AML-193 (cell line): ENCODE results near the gene MYBPC2.
"Not testable (repeated sequence)": the region's sequence is repeated elsewhere in the genome, so short reads cannot be mapped to it uniquely, and the experiment has no call there.

Experiments
- DNase-seq, 2 experiments: peaks; one replicate each; lab custom pipeline; 2025; lab: John Stamatoyannopoulos, UW

The MYBPC2 gene

DNA sequence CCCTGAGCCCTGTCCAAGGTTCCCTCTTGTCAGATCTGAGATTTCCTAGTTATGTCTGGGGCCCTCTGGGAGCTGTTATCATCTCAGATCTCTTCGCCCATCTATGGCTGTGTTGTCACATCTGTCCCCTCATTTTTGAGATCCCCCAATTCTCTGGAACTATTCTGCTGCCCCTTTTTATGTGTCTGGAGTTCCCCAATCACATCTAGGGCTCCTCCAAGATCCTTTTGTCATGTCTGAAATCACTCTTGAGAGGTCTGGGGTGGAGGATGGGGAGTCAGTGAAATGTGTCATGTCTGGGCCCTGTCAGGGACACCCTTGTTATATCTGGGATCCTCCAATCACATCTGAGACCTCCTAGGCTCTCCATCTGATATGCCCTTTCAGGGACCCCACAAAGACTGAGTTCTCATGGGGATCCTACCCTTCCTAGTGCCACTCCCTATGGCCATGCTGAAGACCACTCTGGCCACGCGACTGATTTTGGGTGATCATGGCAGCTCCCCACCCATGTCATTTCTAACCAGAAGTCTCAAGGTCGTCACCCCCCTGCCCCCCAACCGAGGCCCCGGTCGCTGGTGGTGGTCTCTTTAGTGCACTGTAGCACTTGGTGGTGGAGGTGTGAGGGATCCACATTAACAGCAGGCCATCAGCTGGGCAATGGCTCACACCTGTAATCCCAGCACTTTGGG lies 3.8 kb upstream of the MYBPC2 start:
- DNase-seq, result no peak

DNA sequence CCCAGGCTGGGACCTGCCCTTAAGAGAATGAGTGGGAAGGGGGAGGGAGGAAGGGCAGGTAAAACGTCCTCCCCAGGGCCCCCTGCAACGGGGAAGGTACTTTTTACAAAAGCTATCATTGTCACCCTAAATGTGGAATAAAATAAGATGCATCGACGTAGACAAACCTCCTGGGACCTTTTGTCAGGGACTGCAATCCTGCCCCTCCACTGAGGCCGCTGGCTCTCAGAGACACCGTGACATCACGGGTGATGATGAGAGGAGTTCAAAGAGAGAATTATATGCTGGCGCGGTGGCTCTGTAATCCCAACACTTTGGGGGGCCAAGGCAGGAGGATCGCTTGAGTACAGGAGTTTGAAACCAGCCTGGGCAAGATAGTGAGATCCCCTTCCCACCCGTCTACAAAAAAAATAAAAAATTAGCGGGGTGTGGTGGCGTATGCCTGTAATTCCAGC lies 1.8 kb upstream of the MYBPC2 start:
- no peak for DNase-seq

DNA sequence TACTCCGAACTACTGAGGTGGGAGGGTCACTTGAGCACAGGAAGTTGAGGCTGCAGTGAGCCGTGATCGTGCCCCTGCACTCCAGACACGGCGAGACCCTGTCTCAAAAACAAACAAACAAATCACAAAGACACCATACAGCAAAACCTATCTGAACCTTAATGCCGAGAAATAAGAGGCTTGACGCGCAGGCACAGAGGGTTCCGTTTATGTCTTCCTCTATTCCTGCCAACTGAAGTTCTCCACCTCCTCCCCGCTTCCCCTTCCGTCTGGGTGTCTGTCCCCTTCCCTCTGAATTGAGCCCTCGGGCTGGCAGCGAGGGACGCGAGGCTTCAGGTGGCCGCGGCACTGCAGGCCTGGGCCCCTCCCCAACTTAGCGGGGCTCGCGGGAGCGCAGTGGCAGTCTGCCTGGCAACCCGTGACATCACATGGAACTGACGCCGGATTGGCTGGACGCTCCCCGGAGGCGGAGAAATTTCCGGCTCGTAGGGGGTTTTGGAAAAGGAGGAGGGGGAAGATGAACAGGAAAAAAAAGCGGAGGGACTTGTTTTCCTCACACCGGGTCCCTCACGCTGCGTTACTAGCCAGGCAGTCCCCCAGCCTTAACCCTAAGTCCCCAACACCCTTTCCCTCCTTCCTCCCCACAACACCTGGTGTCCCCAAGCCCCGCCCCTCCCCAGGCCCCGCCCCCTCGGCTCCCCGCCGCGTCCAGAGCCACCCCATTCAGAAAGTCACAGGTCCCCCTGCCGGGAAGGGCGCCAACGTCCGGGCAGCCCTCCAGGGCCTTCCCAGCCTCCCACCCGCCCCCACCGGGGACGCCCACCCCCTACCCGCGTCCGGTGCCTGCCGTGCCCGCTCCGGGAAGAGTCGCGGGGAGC lies 1.1 kb upstream of the MYBPC2 start:
- DNase-seq, result peak; percentile 57 to 59

DNA sequence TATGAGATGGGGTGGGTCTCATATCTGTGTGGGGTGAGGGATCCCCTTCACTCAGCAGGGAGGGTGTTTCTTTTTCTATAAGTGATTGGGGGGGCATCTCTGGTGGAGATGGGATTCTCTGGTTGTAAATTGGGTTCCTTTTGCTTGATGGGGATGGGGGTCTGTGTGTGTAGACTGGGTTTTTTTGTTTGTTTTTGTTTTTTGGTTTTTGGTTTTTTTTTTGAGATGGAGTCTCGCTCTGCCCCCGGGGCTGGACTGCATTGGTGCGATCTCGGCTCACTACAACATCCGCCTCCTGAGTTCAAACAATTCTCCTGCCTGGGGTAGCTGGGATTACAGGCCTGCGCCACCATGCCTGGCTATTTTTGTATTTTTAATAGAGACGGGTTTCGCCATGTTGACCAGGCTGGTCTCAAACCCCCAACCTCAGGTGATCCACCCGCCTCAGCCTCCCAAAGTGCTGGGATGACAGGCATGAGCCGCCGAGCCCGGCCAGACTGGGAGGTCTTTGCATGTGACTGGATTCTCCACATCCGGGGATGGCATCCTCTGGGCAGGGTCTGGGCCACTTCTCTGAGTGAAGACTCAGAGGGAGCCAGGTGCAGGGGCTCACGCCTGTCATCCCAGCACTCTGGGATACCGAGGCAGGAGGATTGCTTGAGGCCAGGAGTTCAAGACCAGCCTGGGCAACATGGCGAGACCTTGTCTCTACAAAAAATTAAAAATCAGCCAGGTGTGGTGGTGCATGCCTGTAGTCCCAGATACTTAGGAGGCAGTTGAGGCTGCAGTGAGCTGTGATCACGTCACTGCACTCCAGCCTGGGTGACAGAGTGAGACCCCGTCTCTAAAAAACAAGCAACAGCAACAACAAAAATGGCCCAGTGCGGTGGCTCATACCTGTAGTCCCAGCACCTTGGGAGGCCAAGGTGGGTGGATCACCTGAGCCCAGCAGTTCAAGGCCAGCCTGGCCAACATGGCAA lies 799 bp downstream of the MYBPC2 start:
- no peak for DNase-seq

DNA sequence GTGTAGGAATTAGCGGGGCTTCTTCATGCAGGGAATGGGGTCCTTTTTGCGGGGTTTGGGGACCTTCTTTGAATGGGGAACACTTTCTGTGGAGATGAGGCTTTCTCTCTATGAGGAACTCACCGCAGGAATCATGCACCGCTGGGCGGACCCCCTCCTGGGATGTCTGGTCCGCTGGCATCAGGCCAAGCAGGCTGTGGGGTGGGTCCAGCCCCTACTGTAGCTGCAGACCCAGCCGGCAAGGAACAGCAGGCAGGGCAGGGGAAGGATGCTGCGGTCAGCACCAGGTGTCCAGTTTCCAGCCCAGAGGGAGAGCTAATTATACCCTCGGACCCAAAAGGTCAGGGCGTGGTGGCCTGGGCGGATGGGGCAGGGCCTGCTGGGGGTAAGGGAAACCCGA lies 1.8 kb downstream of the MYBPC2 start:
- DNase-seq, result no peak

DNA sequence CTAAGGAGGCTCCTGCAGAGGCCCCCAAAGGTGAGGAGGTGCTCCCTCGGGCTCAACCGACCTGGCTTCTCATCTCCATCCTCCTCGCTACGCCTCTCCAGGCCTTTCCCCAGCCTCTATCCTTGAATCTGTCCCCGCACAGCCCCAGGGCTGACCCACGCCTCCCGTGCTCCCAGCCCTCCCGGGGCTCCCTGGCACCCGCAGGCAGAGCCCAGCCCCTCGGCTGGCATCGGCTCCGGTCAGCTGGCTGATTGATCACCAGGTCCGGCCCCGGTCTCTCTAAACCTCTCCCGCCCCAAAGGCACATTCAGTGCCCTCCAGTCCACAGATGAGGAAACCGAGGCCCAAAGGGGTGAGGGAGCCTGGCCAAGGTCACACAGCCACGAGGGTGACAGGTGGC lies 2.5 kb downstream of the MYBPC2 start:
- DNase-seq, result no peak

DNA sequence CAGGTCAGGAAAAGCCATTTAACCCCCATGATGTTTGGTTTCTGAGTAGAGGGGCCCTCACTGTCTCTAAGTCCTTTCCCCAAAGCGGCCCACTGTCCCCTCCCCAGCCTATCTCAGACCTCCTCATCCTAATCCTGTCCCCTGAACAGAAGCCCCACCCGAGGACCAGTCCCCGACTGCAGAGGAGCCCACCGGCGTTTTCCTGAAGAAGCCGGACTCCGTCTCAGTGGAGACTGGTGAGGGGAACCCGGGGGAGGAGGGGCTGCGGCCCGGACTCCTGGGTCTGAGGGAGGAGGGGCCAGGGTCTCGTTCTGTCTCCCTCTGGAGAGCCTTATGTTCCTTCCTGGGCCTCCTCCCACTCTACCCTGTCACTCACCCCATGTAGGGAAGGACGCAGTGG lies 2.9 kb downstream of the MYBPC2 start:
- DNase-seq, result no peak

DNA sequence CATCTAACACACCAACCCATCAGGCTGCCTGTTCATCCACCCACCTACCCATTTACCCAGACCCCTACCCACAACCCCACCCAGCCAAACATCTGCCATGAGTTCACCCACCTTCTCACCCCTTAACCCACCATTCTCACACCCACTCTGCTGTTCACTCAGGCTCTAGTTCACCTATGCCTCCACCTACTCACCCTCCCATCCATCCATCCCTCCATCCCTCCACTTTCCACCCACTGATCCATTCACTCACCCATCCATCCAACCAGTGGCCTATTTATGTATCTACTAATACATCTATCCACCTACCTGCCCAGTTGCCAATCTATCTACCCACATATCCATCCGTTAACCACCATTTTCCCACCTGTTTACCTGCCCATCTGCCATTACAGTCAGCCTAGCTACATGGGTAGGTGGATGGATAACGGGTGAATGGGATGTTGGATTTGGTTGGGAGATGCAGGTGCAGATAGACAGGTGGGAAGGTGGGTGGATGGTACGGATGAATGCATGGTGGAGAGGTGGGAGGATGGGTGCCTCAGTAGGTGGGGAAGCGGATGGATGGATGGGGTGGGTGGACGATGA lies 5.3 kb downstream of the MYBPC2 start:
- no peak for DNase-seq

DNA sequence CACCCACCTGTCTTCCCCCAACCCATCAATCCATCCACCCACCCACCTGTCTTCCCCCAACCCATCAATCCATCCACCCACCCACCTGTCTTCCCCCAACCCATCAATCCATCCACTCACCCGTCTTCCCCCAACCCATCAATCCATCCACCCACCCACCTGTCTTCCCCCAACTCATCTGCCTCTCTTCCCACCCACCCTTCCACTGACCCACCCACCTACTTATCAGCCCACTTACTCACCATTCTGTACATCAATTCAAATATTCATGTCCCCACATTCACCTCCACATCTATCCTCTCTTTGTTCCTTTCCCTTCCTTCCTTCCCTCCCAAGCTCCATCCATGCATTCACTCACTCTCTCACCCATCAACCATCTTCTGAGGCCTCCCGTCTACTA lies 6.4 kb downstream of the MYBPC2 start:
- not testable (repeated sequence) for DNase-seq

DNA sequence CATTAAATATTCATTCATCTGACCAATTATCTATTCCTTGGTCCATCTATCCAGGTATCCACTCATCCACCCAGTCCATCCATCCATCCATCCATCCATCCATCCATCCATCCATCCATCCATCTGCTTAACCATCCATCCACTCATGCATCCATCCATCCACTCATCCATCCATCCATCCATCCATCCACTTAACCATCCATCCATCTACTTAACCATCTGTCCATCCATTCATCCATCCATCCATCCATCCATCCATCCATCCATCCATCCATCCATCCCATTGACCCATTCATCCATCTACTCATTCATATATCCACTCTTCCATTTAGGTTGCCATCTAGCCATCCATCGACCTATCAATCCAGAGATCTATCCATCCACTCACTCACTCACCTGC lies 11.4 kb downstream of the MYBPC2 start:
- DNase-seq, result no peak

DNA sequence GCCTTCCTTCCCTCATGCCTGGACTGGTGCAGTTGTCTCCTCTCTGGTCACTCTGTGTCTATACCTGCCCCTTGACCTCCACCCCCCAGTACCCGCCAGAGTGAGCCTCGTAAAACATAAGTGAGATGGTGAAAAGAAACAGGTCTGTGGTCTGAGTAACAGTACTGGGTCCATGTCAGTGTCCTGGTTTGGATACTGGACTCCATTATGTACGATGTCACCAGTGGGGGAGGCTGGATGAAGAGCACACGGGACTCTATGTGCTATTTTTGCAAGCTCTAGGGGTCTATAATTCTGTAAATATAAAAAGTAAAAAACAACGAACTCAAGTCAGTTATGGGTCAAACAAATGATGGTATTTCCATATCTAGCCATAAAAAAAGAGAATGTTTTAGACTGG lies 14.4 kb downstream of the MYBPC2 start:
- no peak for DNase-seq

DNA sequence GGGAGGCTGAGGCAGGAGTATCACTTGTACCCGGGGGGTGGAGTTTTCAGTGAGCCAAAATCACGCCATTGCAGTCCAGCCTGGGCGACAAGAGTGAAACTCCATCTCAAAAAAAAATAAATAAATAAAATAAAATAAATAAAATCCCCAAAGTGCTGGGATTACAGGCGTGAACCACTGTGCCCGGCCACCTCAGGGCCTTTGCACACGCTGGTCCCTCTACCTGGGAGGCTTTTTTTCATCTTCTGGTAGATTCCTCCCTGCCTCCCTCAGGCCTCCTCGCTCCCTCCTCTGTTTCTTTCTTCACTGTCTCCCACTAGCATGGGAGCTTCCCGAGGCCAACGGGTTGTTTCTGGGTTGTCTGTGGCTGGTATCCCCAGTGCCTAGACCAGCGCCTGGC lies 15.1 kb downstream of the MYBPC2 start:
- no peak for DNase-seq

DNA sequence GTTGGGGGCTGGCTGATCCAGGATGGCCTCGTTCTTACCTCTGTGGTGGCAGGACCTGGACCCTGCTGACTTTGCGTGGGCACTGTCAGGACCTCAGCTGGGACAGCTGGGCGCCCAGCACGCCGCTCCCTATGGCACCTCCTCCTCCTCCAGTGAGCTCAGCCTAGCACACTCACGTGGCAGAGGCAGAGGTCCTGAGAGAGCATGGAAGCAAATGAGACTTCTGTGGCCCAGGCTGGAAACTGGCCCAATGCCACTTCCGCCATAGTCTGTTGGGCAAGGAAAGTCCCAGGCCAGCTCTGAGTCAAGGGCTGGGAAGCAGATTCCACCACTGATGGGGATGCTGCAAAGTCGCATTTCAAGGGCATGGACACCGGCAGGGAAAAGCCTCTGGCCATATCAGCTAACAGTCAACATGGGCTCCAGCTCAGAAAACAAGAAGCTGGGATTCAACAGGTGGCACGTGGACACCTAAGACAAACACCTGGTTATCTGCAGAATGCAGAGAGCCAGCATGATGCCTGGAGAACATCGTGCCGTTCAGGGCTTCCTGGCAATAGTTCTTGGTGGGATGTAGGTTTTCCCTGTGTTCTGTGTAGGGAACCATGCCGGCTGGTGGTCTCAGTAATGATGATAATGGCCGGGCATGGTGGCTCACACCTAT lies 16.7 kb downstream of the MYBPC2 start:
- DNase-seq, result no peak

DNA sequence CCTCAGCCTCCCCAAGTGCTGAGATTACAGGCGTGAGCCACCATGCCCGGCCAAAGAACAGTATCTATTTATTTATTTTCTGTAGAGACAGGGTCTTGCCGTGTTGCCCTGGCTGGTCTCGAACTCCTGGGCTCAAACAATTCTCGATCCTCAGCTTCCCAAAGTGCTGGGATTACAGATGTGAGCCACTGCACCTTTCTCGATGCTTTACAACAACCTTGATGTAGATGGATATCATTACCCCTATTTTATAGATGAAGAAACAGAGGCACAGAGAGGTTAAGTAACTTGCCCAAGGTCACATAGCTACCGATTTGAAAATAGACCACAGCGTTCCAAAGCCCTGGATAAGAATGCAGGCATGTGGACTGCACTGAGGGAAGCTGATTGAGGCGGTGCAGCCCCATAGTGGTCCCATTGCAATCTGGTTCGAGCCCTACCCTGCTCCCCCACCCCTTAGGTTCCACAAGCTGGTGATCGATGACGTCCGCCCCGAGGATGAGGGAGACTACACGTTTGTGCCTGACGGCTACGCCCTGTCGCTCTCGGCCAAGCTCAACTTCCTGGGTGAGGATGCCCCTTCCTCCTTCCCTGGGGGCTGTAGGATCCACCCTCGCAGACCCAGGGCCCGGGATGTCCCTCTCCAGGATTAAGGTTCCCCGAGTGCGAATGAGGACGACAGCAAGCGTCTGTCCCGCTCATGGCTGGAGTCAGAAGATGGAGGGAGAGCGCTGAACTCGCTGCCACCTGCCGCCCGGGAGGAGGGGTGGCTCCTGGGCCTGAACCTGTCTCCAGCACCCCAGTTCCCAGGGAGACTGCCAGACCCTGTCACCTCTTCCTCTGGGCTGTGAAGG lies 17.9 kb downstream of the MYBPC2 start:
- no peak for DNase-seq

DNA sequence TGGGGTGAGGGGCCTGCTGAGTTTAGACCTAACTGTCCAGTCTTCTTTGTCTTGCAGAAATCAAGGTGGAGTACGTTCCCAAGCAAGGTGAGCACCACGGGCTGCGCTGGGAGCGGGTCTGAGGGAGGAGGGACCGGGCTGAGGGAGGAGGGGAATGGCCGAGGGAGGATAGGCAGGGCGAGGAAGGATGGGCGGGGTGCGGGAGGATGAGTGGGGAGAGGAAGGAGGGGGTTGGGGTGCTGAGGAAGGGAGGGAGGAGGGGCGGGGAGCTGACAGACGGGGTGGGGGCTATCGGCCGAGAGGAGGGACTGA lies 18.5 kb downstream of the MYBPC2 start:
- DNase-seq, result no peak

DNA sequence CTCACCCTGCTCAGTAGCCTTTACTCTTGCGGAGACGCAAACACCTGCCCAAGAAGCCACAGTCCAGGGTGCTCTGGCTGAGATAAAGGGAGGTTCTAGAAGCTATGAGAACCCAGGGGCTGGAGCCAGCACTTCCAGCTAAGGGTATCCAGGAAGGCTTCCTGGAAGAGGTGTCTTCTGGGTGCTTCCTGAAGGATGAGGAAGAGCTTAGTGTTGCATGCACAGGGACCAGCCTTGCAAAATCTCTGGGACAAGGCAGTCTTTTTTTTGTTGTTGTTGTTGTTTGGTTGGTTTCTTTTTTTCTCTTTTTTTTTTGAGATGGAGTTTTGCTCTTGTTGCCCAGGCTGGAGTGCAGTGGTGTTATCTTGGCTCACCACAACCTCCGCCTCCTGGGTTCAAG lies 20.6 kb downstream of the MYBPC2 start:
- no peak for DNase-seq

DNA sequence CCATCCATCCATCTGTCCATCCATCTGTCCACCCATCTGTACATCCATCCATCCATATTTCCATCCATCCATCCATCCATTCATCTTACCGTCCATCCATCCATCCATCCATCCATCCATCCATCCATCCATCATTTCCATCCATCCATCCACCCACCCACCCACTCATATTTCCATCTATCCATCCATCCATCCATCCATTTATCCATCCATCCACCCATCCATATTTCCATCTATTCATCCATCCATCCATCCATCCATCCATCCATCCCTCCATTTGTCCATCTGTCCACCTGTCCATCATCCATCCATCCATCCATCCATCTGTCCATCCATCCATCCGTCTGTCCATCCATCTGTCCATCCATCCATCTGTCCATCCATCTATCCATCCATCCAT lies 23.3 kb downstream of the MYBPC2 start:
- DNase-seq, result no peak

DNA sequence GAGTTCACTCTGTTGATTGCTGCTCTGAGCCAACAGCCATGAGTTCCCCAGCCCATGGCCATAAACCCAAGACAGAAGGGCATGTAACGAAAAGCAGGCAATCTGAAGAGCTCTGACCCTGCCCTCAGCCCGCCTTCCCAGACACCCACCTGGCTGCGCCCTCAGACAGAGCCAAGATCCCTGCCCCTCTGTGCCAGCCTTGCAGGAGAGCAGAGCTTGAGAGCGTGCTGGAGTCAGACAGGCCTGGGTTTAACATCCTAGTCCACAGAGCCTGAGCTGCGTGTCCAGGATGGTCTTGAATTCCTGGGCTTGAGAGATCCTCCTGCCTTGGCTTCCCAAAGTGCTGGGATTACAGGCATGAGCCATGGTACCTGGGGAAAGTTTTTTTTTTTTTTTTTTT lies 24.6 kb downstream of the MYBPC2 start:
- no peak for DNase-seq

DNA sequence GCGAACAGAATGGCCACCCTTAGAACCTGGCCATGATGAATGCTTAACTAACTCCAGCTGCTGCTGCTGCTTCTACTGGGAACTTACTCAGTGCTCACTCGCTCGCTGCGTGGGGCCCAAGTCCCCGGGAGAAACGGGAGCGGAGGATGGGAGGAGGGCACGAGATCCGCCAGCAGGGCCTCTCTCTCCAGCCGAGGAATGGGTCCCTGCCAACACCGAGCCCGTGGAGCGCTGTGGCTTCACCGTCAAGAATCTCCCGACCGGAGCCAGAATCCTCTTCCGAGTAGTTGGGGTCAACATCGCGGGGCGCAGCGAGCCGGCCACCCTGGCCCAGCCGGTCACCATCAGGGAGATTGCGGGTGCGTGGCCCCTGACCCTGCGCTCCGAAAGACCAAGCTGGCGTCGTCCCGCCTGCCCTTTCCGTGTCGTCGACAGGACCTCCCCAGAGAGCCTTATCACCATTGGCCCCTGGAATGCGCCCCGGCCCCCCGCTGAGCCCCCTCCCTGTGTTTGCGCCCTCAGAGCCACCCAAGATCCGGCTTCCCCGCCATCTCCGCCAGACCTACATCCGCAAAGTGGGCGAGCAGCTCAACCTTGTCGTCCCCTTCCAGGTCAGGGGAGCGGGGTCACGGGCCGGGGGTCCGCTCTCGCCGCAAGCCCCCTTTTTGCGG lies 25.8 kb downstream of the MYBPC2 start:
- DNase-seq, result no peak

DNA sequence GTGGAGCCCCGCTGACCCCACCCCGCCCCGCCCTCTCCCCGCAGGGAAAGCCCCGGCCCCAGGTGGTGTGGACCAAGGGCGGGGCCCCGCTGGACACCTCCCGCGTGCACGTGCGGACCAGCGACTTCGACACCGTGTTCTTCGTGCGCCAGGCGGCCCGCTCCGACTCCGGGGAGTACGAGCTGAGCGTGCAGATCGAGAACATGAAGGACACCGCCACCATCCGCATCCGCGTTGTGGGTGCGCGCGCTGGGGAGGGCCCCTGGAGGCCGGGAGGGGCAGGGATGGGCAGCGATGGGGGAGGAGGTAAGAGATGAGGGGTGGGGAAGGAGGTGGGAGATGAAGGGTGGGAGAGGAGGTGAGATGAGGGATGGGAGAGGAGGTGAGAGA lies 26.4 kb downstream of the MYBPC2 start:
- DNase-seq, result no peak
